ENCODE results near the gene C9orf78.
A peak's percentile ranks its signal among the peaks of the same experiment; 100 is the strongest.

C9orf78 gene

DNA sequence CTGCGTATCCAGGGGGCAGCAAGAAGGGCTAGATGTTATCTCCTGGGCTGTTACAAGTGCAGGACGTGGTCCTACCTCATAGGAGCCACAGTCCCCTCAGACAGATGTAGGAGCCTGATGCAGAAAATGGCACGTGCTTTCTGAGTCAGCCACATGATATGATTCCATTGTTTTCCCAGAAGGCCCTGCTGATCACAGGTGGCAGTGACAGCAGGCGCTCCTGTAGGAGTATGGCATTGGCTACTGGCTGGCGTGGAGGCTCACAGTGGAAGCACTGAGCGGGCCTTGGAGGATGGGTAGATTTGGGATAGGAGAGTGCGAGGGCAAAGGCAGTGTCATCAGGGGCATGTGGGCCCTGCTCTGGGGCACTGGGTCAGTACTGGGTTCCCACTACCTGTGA lies 22.1 kb upstream of the C9orf78 start:
- H3K4me3 Mint-ChIP-seq = no peak overlapping the region
- no peaks in the 10 kb centered on the region for H3K9me3 Mint-ChIP-seq
- H3K27ac Mint-ChIP-seq = no peak overlapping the region
- H3K36me3 Mint-ChIP-seq (ENCODE audit: low read depth) = peaks cover 44% of the 10 kb centered on the region
- H3K4me1 Mint-ChIP-seq = no peaks in the 10 kb centered on the region
- no peaks in the 10 kb centered on the region for H3K27me3 Mint-ChIP-seq (ENCODE audit: low read depth)
- TF ChIP-seq, protein P1, sequence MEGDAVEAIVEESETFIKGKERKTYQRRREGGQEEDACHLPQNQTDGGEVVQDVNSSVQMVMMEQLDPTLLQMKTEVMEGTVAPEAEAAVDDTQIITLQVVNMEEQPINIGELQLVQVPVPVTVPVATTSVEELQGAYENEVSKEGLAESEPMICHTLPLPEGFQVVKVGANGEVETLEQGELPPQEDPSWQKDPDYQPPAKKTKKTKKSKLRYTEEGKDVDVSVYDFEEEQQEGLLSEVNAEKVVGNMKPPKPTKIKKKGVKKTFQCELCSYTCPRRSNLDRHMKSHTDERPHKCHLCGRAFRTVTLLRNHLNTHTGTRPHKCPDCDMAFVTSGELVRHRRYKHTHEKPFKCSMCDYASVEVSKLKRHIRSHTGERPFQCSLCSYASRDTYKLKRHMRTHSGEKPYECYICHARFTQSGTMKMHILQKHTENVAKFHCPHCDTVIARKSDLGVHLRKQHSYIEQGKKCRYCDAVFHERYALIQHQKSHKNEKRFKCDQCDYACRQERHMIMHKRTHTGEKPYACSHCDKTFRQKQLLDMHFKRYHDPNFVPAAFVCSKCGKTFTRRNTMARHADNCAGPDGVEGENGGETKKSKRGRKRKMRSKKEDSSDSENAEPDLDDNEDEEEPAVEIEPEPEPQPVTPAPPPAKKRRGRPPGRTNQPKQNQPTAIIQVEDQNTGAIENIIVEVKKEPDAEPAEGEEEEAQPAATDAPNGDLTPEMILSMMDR (IDR thresholded peaks at IDR 0.05; ENCODE audit: unreplicated experiment in 3 of 3) = no peak

DNA sequence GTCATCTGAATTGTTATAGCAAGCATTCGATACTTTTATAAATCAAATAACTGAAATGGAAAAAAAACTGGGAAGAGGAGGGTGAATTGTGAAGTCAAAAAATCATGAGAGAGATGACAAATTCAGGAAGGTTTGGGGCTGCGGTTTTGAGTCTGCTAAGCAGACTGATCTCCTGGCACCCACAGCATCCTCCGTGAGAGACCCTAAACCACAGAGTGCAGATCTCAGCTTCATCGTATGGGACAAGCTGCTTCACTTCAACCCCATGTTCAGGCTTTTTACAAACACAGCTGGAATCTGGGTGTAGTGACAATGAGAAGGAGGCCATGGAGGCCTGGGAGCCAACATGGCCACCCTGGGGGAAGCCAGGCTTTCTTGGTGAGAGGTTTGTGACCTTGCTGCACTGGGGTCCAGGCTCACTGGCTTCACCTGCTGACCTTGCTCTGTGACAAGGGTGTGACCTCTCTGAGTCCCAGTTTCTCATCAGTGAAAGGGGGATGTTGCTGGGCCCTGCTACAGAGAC lies 19.6 kb upstream of the C9orf78 start:
- Mint-ChIP-seq H3K36me3 (ENCODE audit: low read depth) (peaks cover 52% of the 10 kb centered on the region), H3K9me3 (no peaks in the 10 kb centered on the region), H3K4me1 (peaks cover 5% of the 10 kb centered on the region), H3K4me3 (no peak overlapping the region), H3K27ac (no peak overlapping the region), H3K27me3 (ENCODE audit: low read depth) (no peaks in the 10 kb centered on the region)
- TF ChIP-seq, protein P1 (IDR thresholded peaks at IDR 0.05; ENCODE audit: unreplicated experiment in 3 of 3) = no peak

DNA sequence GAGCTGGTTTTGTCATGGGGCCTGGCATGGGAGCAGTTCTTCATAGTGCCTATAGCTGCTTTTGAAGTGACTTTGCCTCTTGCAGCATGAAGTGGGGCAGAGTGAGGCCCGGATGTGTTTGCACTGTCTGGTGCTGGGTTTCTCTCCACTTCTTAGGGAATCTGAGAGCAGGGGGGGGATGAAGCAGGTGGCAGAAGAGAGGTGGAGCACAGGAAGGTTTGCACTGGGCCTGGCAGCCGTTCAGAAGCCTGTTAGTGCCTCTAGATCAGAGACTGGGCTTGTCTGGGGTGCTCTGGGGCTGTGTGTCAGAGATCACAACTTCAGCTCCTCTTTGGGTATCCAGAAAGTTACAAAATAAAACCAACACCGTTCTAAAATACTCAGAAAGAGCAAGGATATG lies 18.5 kb upstream of the C9orf78 start:
- peaks cover 52% of the 10 kb centered on the region for H3K36me3 Mint-ChIP-seq (ENCODE audit: low read depth)
- no peaks in the 10 kb centered on the region for H3K9me3 Mint-ChIP-seq

DNA sequence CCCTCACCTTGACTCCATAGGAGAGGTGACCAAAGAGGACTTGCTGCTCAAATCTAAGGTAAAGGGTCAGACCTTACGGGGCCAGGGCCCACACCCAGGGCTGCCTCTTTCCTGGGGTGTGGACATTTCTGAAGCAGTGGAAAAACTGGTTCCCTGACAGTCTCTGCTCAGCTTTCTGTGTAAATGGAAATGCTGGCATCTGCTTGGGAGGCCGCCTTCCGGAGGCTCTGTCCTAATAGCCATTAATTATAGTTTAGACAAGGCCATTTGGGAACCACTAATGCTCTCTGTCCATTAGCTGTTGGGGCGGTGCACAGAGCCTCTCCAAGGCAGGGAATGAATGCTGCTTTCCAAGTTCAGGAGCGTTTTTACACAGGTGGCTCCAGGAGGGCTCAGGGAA lies 17.5 kb upstream of the C9orf78 start:
- peaks cover 52% of the 10 kb centered on the region for H3K36me3 Mint-ChIP-seq (ENCODE audit: low read depth)
- no peaks in the 10 kb centered on the region for H3K27me3 Mint-ChIP-seq (ENCODE audit: low read depth)
- H3K27ac Mint-ChIP-seq = no peak overlapping the region
- H3K4me1 Mint-ChIP-seq = peaks cover 5% of the 10 kb centered on the region
- H3K9me3 Mint-ChIP-seq = no peaks in the 10 kb centered on the region
- no peak overlapping the region for H3K4me3 Mint-ChIP-seq
- TF ChIP-seq, protein P1 (IDR thresholded peaks at IDR 0.05; ENCODE audit: unreplicated experiment in 3 of 3) = no peak

More for the DNA sequence above, 18.5 kb upstream of the C9orf78 start:
- Mint-ChIP-seq H3K27ac (no peak overlapping the region), H3K4me3 (no peak overlapping the region), H3K27me3 (ENCODE audit: low read depth) (no peaks in the 10 kb centered on the region), H3K4me1 (peaks cover 5% of the 10 kb centered on the region)
- TF ChIP-seq, protein P1 (IDR thresholded peaks at IDR 0.05; ENCODE audit: unreplicated experiment in 3 of 3) = no peak

DNA sequence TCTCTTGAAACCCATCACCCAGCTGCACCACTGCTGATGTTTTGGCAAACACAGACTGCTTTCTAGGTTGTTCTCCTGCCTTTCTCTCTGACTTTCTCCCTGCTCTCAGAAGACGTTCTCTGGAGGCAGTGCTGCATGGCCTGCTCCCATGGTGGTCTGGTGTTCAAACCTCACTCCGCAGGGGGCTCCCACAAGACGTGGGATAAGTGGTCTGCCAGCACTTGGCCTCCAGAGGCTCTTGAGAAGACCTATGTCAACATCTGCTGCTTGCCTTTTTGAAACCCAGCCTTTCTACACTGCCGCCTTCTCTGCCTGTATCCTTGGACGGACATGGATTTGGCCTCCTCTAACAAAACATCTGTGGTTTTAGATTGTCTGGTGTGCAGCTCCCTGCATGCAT lies 16.7 kb upstream of the C9orf78 start:
- Mint-ChIP-seq H3K36me3 (ENCODE audit: low read depth) (peaks cover 48% of the 10 kb centered on the region), H3K9me3 (no peaks in the 10 kb centered on the region), H3K4me1 (peaks cover 5% of the 10 kb centered on the region), H3K4me3 (no peak overlapping the region), H3K27me3 (ENCODE audit: low read depth) (no peaks in the 10 kb centered on the region), H3K27ac (peak overlapping the region in 1 of 3 experiments; percentile 53)
- TF ChIP-seq, protein P1 (IDR thresholded peaks at IDR 0.05; ENCODE audit: unreplicated experiment in 3 of 3) = no peak

DNA sequence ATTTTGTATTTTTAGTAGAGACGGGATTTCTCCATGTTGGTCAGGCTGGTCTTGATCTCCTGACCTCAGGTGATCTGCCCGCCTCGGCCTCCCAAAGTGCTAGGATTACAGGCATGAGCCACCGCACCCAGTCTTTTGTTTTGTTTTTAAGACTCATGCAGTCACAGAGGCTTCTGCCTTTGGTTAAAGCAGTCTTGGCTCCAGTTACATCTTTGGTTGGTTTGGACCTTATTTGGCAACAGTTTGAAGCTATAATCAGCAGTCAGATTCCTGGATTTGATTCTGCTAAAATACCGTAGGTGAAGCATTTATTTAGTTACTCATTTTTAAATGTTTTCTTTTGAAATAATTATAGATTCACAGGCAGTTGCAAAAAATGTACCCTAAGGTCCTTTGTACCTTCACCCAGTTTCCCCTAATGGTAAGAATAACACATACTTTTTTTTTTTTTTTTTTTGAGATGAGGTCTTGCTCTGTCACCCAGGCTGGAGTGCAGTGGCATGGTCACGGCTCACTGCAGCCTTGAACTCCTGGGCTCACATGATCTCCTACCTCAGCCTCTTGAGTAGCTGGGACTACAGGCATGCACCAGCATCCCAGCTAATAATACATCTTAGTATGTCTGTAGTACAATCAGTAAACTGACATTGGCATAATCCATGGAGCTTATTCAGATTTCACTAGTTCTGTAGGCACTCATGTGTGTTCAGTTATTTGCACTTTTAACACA lies 15.9 kb upstream of the C9orf78 start:
- no peaks in the 10 kb centered on the region for H3K27me3 Mint-ChIP-seq (ENCODE audit: low read depth)
- peaks cover 48% of the 10 kb centered on the region for H3K36me3 Mint-ChIP-seq (ENCODE audit: low read depth)
- peaks cover 5% of the 10 kb centered on the region for H3K4me1 Mint-ChIP-seq
- H3K4me3 Mint-ChIP-seq = no peak overlapping the region
- H3K9me3 Mint-ChIP-seq = no peaks in the 10 kb centered on the region
- TF ChIP-seq, protein P1 (IDR thresholded peaks at IDR 0.05; ENCODE audit: unreplicated experiment in 3 of 3) = no peak
- peak overlapping the region in 2 of 3 experiments; percentile 53 to 80 for H3K27ac Mint-ChIP-seq

Data from nephron (organoid).